GM04503 (cell line): ENCODE data around the gene PIGM.

Experiments
- DNase-seq: peaks from one replicate; pipeline ENCODE4 v3.0.0-alpha.2; 2012; ENCODE audit warnings: low read depth

PIGM gene

GRCh38 chr1:160031365-160032164 lies at the start of gene PIGM:
TSS of gene PIGM (minus strand) at chr1:160031990. CDS start at chr1:160031739, 251 bp downstream.
- DNase-seq = peak; percentile 43

GRCh38 chr1:160081261-160081936 lies 49.6 kb upstream of the PIGM start, which contains the start of gene KCNJ9:
TSS of gene KCNJ9 (plus strand) at chr1:160081538. CDS start at chr1:160084031, 2,493 bp downstream.
- DNase-seq = no peak

GRCh38 chr1:160080381-160081100 lies 48.8 kb upstream of the PIGM start:
- no peak for DNase-seq

GRCh38 chr1:160079448-160079847 lies 47.7 kb upstream of the PIGM start:
- no peak for DNase-seq

- DNase-seq = no peak
Observed at GRCh38 chr1:160078512-160079195, 46.9 kb upstream of the PIGM start.

GRCh38 chr1:160077486-160077885 lies 45.7 kb upstream of the PIGM start:
- DNase-seq = no peak

GRCh38 chr1:160076295-160076694 lies 44.5 kb upstream of the PIGM start:
- no peak for DNase-seq

- DNase-seq = no peak
Observed at GRCh38 chr1:160075836-160076235, 44.0 kb upstream of the PIGM start.

- DNase-seq = no peak
Observed at GRCh38 chr1:160074865-160075264, 43.1 kb upstream of the PIGM start.

- no peak for DNase-seq
Observed at GRCh38 chr1:160071289-160071688, 39.5 kb upstream of the PIGM start.

GRCh38 chr1:160070243-160071163 lies 38.7 kb upstream of the PIGM start:
- no peak for DNase-seq

- no peak for DNase-seq
Observed at GRCh38 chr1:160069460-160070231, 37.9 kb upstream of the PIGM start, which contains the start of gene KCNJ10. TSS of gene KCNJ10 (minus strand) at chr1:160070160. CDS start at chr1:160042532, 27,628 bp downstream.

GRCh38 chr1:160068225-160068624 lies 36.4 kb upstream of the PIGM start:
- DNase-seq = no peak

- no peak for DNase-seq
Observed at GRCh38 chr1:160066829-160067745, 35.3 kb upstream of the PIGM start.

- DNase-seq = no peak
Observed at GRCh38 chr1:160064746-160065145, 33.0 kb upstream of the PIGM start.

GRCh38 chr1:160064164-160064563 lies 32.4 kb upstream of the PIGM start:
- no peak for DNase-seq

GRCh38 chr1:160063176-160063575 lies 31.4 kb upstream of the PIGM start:
- DNase-seq = no peak

- DNase-seq = no peak
Observed at GRCh38 chr1:160062230-160062532, 30.4 kb upstream of the PIGM start.
